Endothelial cell of umbilical vein (primary cell): ENCODE data around the gene PNPLA5. TPM values are rescaled to one million over a fixed set of nuclear protein-coding genes. Genes with fewer than 3 reads are reported as not detected.

ENCODE experiments used
- BruUV-seq: library from RNA; stranded (reverse); fragments of 400-500 nt; replicated peaks from 2 replicates; lab custom pipeline; 2021; lab: Mats Ljungman, UMichigan
- CTCF ChIA-PET: fragments of 300-600, 350-600 bp; sonication (Branson Sonifier 250); formaldehyde crosslinking; loops from one replicate; lab custom pipeline; 2021; ENCODE audit warnings: antibody characterized with exemption, inconsistent platforms; lab: Charles Lee
- POLR2A ChIA-PET: fragments of 300-600, 350-600 bp; sonication (Branson Sonifier 250); formaldehyde crosslinking; loops from one replicate; lab custom pipeline; 2021; ENCODE audit warnings: antibody characterized with exemption, inconsistent platforms; lab: Charles Lee
- DNase-seq: peaks from one replicate; pipeline ENCODE4 v3.0.0-alpha.2; 2011; ENCODE audit warnings: low read depth, low spot score
- FAIRE-seq: peaks from 2 replicates; lab custom pipeline; 2011; peaks lifted over from hg19 to GRCh38; lab: Jason Lieb, UNC
- H2AFZ ChIP-seq: 2 replicates; pipeline ENCODE4 v1.6.0; 2012; ENCODE audit warnings: low read depth, low read length, control low read depth, inconsistent platforms
- H3K27ac ChIP-seq: 2 replicates; pipeline ENCODE4 v1.5.1; 2011; ENCODE audit warnings: low read depth, mild to moderate bottlenecking, control low read depth, low read length, moderate library complexity; ENCODE audit not compliant: insufficient read depth
- H3K27me3 ChIP-seq, 2 experiments: 2 replicates each; pipeline versions ENCODE4 v1.6.0 to v1.6.1; 2011; ENCODE audit warnings: low read length in 2 of 2, mixed read lengths in 1 of 2; ENCODE audit not compliant: control insufficient read depth in 2 of 2, insufficient read depth in 2 of 2
- H3K36me3 ChIP-seq, 2 experiments: 2 replicates in 1 of 2; 3 replicates in 1 of 2; pipeline ENCODE4 v1.5.1; 2011; ENCODE audit warnings: low read length in 2 of 2, mild to moderate bottlenecking in 1 of 2, moderate library complexity in 1 of 2; ENCODE audit not compliant: control insufficient read depth in 2 of 2, insufficient read depth in 2 of 2; ENCODE audit errors: extremely low read depth in 1 of 2
- H3K4me1 ChIP-seq: 3 replicates; pipeline ENCODE4 v1.5.1; 2011; ENCODE audit warnings: mild to moderate bottlenecking, low read length; ENCODE audit not compliant: control insufficient read depth, insufficient read depth; ENCODE audit errors: extremely low read depth
- H3K4me2 ChIP-seq: 2 replicates; pipeline ENCODE4 v1.6.1; 2011; ENCODE audit warnings: low read length, control low read depth, mixed read lengths; ENCODE audit not compliant: insufficient read depth
- H3K4me3 ChIP-seq, 3 experiments: fragments of 200-600 bp in 1 of 3; sonication (generic), shearing (Covaris generic) in 1 of 3; replicated peaks in 1 of 3; 2 replicates each; pipeline ENCODE4 v1.5.1; 2011 to 2016; ENCODE audit warnings: control low read depth in 3 of 3, low read length in 3 of 3, mild to moderate bottlenecking in 2 of 3, inconsistent platforms in 1 of 3, low read depth in 1 of 3, moderate library complexity in 1 of 3; ENCODE audit not compliant: insufficient read depth in 1 of 3
- H3K79me2 ChIP-seq: 2 replicates; pipeline ENCODE4 v1.6.0; 2012; ENCODE audit warnings: low read length, inconsistent platforms; ENCODE audit not compliant: control insufficient read depth, insufficient read depth
- H3K9ac ChIP-seq: replicated peaks from 2 replicates; pipeline ENCODE3; 2011; ENCODE audit warnings: low read length, control low read depth; ENCODE audit not compliant: insufficient read depth; ENCODE audit errors: extremely low read depth
- H3K9me1 ChIP-seq: replicated peaks from 3 replicates; pipeline ENCODE4 v1.6.0; 2011; ENCODE audit warnings: mild to moderate bottlenecking, low read length; ENCODE audit not compliant: control insufficient read depth, insufficient read depth; ENCODE audit errors: extremely low read depth
- H3K9me3 ChIP-seq: replicated peaks from 2 replicates; pipeline ENCODE4 v1.5.1; 2012; ENCODE audit warnings: low read length, inconsistent platforms; ENCODE audit not compliant: control insufficient read depth, insufficient read depth
- H4K20me1 ChIP-seq: replicated peaks from 2 replicates; pipeline ENCODE3; 2011; ENCODE audit warnings: mild to moderate bottlenecking, low read length; ENCODE audit not compliant: control insufficient read depth, insufficient read depth; ENCODE audit errors: extremely low read depth
- CTCF ChIP-seq, 2 donors: IDR thresholded peaks; 1 replicate in 1 of 2; 2 replicates in 1 of 2; pipeline ENCODE4 v1.5.1; 2011; ENCODE audit warnings: low read length in 2 of 2, mild to moderate bottlenecking in 2 of 2, moderate library complexity in 2 of 2, control low read depth in 1 of 2, inconsistent platforms in 1 of 2, low read depth in 1 of 2; ENCODE audit not compliant: insufficient read depth in 1 of 2; ENCODE audit errors: extremely low read depth in 1 of 2
- EZH2 ChIP-seq: IDR thresholded peaks from 2 replicates; pipeline ENCODE4 v1.6.1; 2012; ENCODE audit warnings: borderline replicate concordance, low read depth, mild to moderate bottlenecking, moderate library complexity, low read length, inconsistent platforms; ENCODE audit not compliant: severe bottlenecking
- FOS ChIP-seq: IDR thresholded peaks from 2 replicates; pipeline ENCODE4 v1.6.1; 2011; ENCODE audit warnings: mild to moderate bottlenecking, low read length, moderate library complexity, borderline replicate concordance; ENCODE audit not compliant: insufficient read depth
- GATA2 ChIP-seq: IDR thresholded peaks from 2 replicates; pipeline ENCODE4 v1.7.0; 2011; ENCODE audit warnings: low read depth, mild to moderate bottlenecking, moderate library complexity, mixed read lengths, low read length; ENCODE audit not compliant: insufficient read length, insufficient read depth
- JUN ChIP-seq: IDR thresholded peaks from 2 replicates; pipeline ENCODE4 v1.6.1; 2011; ENCODE audit warnings: borderline replicate concordance, low read depth; ENCODE audit not compliant: insufficient read length, insufficient read depth
- MAX ChIP-seq: IDR thresholded peaks from 2 replicates; pipeline ENCODE4 v1.6.1; 2011; ENCODE audit not compliant: insufficient read depth, insufficient read length
- MYC ChIP-seq: IDR thresholded peaks from one replicate; pipeline ENCODE4 v1.6.1; 2011; ENCODE audit warnings: mild to moderate bottlenecking, low read depth, low read length
- POLR2A ChIP-seq: IDR thresholded peaks from 2 replicates; pipeline ENCODE4 v1.6.1; 2012; ENCODE audit warnings: low read depth, mild to moderate bottlenecking, control low read depth, low read length
- POLR2AphosphoS5 ChIP-seq: IDR thresholded peaks from 2 replicates; pipeline ENCODE4 v1.6.1; 2012; ENCODE audit warnings: low read depth, mild to moderate bottlenecking, control low read depth, low read length, moderate library complexity; ENCODE audit not compliant: insufficient read depth
- dilution Hi-C: fragments of 300-500 bp; cut with MboI; formaldehyde crosslinking; loops from one replicate; pipeline ENCODE4 v1.15.0; 2019; ENCODE audit warnings: low sequenced_read_pairs; ENCODE audit not compliant: extremely low pct_ligation_motif_present
- intact Hi-C: fragments of 100-400 bp; cut with micrococcal nuclease; formaldehyde crosslinking; loops from one replicate; pipeline ENCODE4 v1.10.0; 2022
- polyA plus RNA-seq, 4 experiments: library from polyadenylated mRNA; depleted of rRNA in 3 of 4; stranded (reverse) in 3 of 4; unstranded in 1 of 4; fragments of >200 nt; gene quantifications; 2 replicates each; pipeline versions ENCODE4 v1.2.1 to v1.2.3, GENCODE V29; 2011 to 2012; ENCODE audit warnings: missing spikeins in 1 of 4
- total RNA-seq: library from RNA; stranded (reverse); gene quantifications from 2 replicates; pipeline ENCODE4 v1.2.3, GENCODE V29; 2021

PNPLA5 gene
- total and polyA plus RNA-seq, 2 donors (not counting 3 experiments of a cell fraction or from before 2014, with no cell fraction given): not detected

GRCh38 chr22:43840431-43840830, 51.4 kb downstream of the PNPLA5 start:
- H3K4me1 ChIP-seq: no peaks in the 10 kb centered on the region
- no peaks in the 10 kb centered on the region for H3K27me3 ChIP-seq
- no peak overlapping the region for H3K4me2 ChIP-seq
- BruUV-seq: no TSS peak
- POLR2A ChIA-PET: no interaction called here
- CTCF ChIA-PET: no interaction called here
- H3K36me3 ChIP-seq: no peaks in the 10 kb centered on the region
- no peaks in the 10 kb centered on the region for H3K9me3 ChIP-seq
- H3K79me2 ChIP-seq: no peaks in the 10 kb centered on the region
- no peak for FAIRE-seq
- no peak for DNase-seq
- H2AFZ ChIP-seq: no peak overlapping the region
- no peak overlapping the region for H3K4me3 ChIP-seq
- H3K9ac ChIP-seq: no peak overlapping the region
- no peaks in the 10 kb centered on the region for H3K9me1 ChIP-seq
- dilution Hi-C loops: no loop called here
- no peak for TF ChIP-seq FOS
- TF ChIP-seq EZH2: no peak
- no peak for TF ChIP-seq JUN
- no peak for TF ChIP-seq MYC
- no peak for TF ChIP-seq MAX
- no peak for TF ChIP-seq POLR2A
- TF ChIP-seq POLR2AphosphoS5: no peak
- TF ChIP-seq CTCF (IDR thresholded peaks at IDR 0.05; ENCODE audit: extremely low read depth in 1 of 2, insufficient read depth in 1 of 2, low read depth in 1 of 2, low read length in 2 of 2): no peak
- TF ChIP-seq GATA2: no peak
- H3K27ac ChIP-seq: no peak overlapping the region
- no peaks in the 10 kb centered on the region for H4K20me1 ChIP-seq
- intact Hi-C loops: no loop called here
